ENCODE results near the gene SPIN1.

GRCh38 chr9:88388886-88389605 is 802 bp downstream of the SPIN1 start:
- TF ChIP-seq TAF1 (IDR thresholded peaks at IDR 0.05; ENCODE audit: borderline replicate concordance, low read depth, low read length) = no peak
- no peak; the same call in 1 of the 2 replicates for TF ChIP-seq POLR2A (IDR thresholded peaks at IDR 0.05; ENCODE audit: low read depth, low read length)
- no peak for TF ChIP-seq POLR2AphosphoS5 (IDR thresholded peaks at IDR 0.05; ENCODE audit: low read depth, low read length)
